Sigmoid colon (tissue), 7 donors: ENCODE results near the gene STK10. TPM values are rescaled to one million over a fixed set of nuclear protein-coding genes. Genes with fewer than 3 reads are reported as not detected.

Experiments
- DNase-seq: peaks from one replicate; pipeline ENCODE4 v3.0.0-alpha.2; 2019
- H3K27ac ChIP-seq, 4 donors: fragments of 200-600 bp; sonication (generic); one replicate each; pipeline ENCODE4 v1.5.1; 2016 to 2019; ENCODE audit warnings: mild to moderate bottlenecking in 1 of 4
- H3K27me3 ChIP-seq, 3 donors: fragments of 200-600 bp; sonication (generic); one replicate each; pipeline ENCODE4 v1.5.1; 2019; ENCODE audit warnings: mild to moderate bottlenecking in 1 of 3
- H3K36me3 ChIP-seq, 4 donors: fragments of 200-600 bp; sonication (generic); one replicate each; pipeline ENCODE4 v1.5.1; 2016 to 2019
- H3K4me1 ChIP-seq, 4 donors: fragments of 200-600 bp; sonication (generic); one replicate each; pipeline ENCODE4 v1.5.1; 2017 to 2019
- H3K4me3 ChIP-seq, 4 donors: fragments of 200-600 bp; sonication (generic); one replicate each; pipeline ENCODE4 v1.5.1; 2017 to 2019; ENCODE audit warnings: mild to moderate bottlenecking in 2 of 4, moderate library complexity in 1 of 4
- H3K9me3 ChIP-seq, 4 donors: fragments of 200-600 bp in 3 of 4; sonication (generic) in 3 of 4; one replicate each; pipeline versions ENCODE4 v1.5.1 to v1.6.1; 2013 to 2019
- EP300 ChIP-seq, 4 donors: sonication (generic); formaldehyde crosslinking; IDR thresholded peaks; one replicate each; pipeline ENCODE4 v1.6.1; 2017; ENCODE audit warnings: antibody characterized with exemption in 4 of 4
- POLR2A ChIP-seq, 2 donors: fragments of 450-650 bp; IDR thresholded peaks; one replicate each; pipeline ENCODE4 v1.6.1; 2016; ENCODE audit warnings: antibody characterized with exemption in 2 of 2, mild to moderate bottlenecking in 2 of 2, moderate library complexity in 2 of 2
- POLR2AphosphoS5 ChIP-seq, 4 donors: sonication (generic); formaldehyde crosslinking; IDR thresholded peaks; one replicate each; pipeline ENCODE4 v1.6.1; 2017; ENCODE audit warnings: antibody characterized with exemption in 4 of 4
- WGBS, 2 donors: extraction: QIAGEN DNeasy Blood & Tissue Kit; methylation state at CpG; one replicate each; pipeline ENCODE4 v1.1.7; 2013; 5-methylcytosine and 5-hydroxymethylcytosine counted together
- intact Hi-C: fragments of 100-400 bp; cut with DNase I; formaldehyde crosslinking; loops from one replicate; pipeline ENCODE4 v1.15.1; 2023
- polyA plus RNA-seq, 3 donors: library from polyadenylated mRNA; stranded (reverse); fragments of 200-250 nt; gene quantifications; one replicate each; pipeline ENCODE4 v1.2.3, GENCODE V29; 2013
- total RNA-seq, 4 donors: library from RNA; depleted of rRNA; stranded (reverse); fragments of >200 nt; gene quantifications; one replicate each; pipeline ENCODE4 v1.1.0, GENCODE V29; 2016
- TF ChIP-seq, protein P1 (sequence below), 4 experiments: fragments of 450-650 bp in 3 of 4; fragments of 200-600 bp in 1 of 4; IDR thresholded peaks; one replicate each; pipeline ENCODE4 v1.5.1; 2016 to 2019; ENCODE audit warnings: antibody characterized with exemption in 4 of 4, mild to moderate bottlenecking in 3 of 4, moderate library complexity in 2 of 4
- donor health status: healthy with polysubstance abuse.
- donor health status: Bipolar disorder and iron deficiency.
- donor health status: healthy.

Gene STK10
- total and polyA plus RNA-seq, 7 donors: 4.2 to 28.6 (median 12.5) TPM

DNA sequence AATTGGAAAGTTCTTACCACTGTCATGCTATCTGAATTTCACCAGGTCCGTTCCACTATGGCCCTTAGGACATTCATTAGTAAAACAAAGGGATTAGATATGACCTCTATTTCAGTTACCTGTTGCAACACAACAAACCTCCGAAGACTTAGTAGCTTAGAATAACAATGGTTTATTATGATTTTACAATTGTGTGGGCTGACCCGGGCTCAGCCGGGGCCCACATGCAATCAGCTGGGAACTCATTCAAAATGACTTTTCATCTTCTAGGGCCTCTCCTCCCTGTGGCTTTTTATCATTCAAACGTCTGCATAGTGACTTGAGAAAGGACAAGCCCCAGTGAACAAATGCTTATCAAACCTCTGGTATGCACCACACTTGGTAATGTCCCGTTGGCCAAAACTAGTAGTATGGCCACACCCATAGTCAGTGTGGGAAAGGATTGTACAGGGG is 179.3 kb downstream of the STK10 start:
- H3K27me3 ChIP-seq: no peaks in the 10 kb centered on the region
- 36 to 65% methylated on average over 6 of the region's 6 CpGs for WGBS, 2 donors
- peaks cover 0 to 27% (median 23%) of the 10 kb centered on the region in 4 donors for H3K4me1 ChIP-seq
- no peak for TF ChIP-seq EP300 (IDR thresholded peaks at IDR 0.05)
- TF ChIP-seq POLR2AphosphoS5 (IDR thresholded peaks at IDR 0.05): no peak
- no peak for TF ChIP-seq POLR2A (IDR thresholded peaks at IDR 0.05)
- TF ChIP-seq, protein P1, sequence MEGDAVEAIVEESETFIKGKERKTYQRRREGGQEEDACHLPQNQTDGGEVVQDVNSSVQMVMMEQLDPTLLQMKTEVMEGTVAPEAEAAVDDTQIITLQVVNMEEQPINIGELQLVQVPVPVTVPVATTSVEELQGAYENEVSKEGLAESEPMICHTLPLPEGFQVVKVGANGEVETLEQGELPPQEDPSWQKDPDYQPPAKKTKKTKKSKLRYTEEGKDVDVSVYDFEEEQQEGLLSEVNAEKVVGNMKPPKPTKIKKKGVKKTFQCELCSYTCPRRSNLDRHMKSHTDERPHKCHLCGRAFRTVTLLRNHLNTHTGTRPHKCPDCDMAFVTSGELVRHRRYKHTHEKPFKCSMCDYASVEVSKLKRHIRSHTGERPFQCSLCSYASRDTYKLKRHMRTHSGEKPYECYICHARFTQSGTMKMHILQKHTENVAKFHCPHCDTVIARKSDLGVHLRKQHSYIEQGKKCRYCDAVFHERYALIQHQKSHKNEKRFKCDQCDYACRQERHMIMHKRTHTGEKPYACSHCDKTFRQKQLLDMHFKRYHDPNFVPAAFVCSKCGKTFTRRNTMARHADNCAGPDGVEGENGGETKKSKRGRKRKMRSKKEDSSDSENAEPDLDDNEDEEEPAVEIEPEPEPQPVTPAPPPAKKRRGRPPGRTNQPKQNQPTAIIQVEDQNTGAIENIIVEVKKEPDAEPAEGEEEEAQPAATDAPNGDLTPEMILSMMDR (IDR thresholded peaks at IDR 0.05): no peak
- no peaks in the 10 kb centered on the region for H3K36me3 ChIP-seq
- no peaks in the 10 kb centered on the region for H3K9me3 ChIP-seq
- H3K4me3 ChIP-seq: no peak overlapping the region
- intact Hi-C loops: loop anchor here (5.0 to 10.0 kb wide), 2 partner anchors 274 to 594 kb away; partner anchors contain the start of genes FGF18 and UBTD2
- no peak for DNase-seq
- H3K27ac ChIP-seq: no peak overlapping the region

DNA sequence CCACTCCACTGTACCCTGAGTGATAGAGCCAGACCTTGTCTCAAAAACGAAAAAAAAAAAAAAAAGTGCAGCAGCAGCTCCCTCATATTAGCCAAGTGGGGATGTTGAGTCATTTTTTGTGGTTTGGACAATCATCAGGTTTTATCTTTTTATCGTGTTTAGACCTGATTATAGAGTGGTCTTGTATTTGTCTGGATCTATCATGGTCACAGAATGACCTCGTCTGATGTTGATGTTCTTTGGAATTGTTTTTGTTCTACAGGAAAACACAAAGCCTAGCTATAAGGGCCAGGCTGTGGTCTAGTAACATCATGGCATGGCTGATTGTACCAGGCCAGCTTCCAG is 179.9 kb downstream of the STK10 start:
- Histone ChIP-seq H3K27ac (no peak overlapping the region), H3K36me3 (no peaks in the 10 kb centered on the region), H3K27me3 (no peaks in the 10 kb centered on the region), H3K4me1 (peaks cover 0 to 33% (median 30%) of the 10 kb centered on the region in 4 donors), H3K9me3 (no peaks in the 10 kb centered on the region), H3K4me3 (no peak overlapping the region)
- DNase-seq: no peak
- TF ChIP-seq, protein P1 (IDR thresholded peaks at IDR 0.05): no peak
- TF ChIP-seq EP300 (IDR thresholded peaks at IDR 0.05) (no peak), POLR2A (IDR thresholded peaks at IDR 0.05) (no peak), POLR2AphosphoS5 (IDR thresholded peaks at IDR 0.05) (no peak)
- intact Hi-C loops: loop anchor here (5.0 to 10.0 kb wide), 2 partner anchors 274 to 593 kb away; partner anchors contain the start of genes FGF18 and UBTD2
- WGBS, 2 donors: 56 to 57% methylated on average over 3 of the region's 3 CpGs

DNA sequence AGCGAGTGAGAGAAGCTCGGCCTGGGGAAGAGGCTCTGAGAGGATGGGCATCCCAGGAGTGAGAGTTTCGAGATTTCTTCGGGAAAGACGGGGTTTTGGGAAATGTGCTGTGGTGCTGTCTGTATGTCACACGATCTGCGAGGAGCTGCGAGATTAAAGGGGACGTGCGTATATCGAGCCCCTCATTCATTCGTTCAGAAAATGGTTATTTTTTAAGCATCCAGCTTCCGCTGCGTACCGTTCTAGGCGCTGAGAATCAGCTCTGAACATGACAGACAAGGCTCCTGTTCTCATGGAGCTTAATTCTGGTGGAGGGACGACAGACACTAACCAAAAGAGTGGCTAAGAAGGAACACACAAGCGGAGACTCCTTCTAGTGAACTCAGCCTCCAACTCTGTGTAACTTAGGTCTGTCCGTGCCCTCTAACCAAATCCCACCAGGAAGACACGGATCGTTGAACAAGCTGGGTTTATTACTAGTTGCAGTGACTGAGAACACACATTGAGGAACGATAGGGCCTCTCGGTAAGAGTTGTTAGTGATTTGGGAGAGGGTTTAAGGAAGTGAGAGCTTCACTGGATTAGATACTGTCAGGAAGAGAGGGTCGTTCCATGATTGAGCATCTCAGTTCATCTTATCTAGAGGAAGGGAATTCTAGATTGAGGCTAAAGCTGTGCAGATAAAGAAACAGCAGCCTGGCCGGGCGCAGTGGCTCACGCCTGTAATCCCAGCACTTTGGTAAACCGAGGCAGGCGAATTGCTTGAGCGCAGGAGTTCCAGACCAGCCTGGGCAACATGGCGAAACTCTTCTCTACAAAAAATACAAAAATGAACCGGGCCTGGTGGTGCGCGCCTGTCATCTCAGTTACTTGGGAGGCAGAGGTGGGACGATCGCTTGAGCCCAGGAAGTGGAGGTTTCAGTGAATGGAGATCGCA is 180.6 kb downstream of the STK10 start:
- intact Hi-C loops: loop anchor here (2.0 to 10.0 kb wide), 3 partner anchors 181 to 593 kb away; partner anchors contain the start of genes FGF18, STK10 and UBTD2
- Histone ChIP-seq H3K9me3 (no peaks in the 10 kb centered on the region), H3K27ac (peak overlapping the region; percentile 92 to 99 (median 98)), H3K4me1 (peaks cover 0 to 39% (median 34%) of the 10 kb centered on the region in 4 donors), H3K4me3 (peak overlapping the region; percentile 79 to 99 (median 96)), H3K27me3 (no peaks in the 10 kb centered on the region), H3K36me3 (no peaks in the 10 kb centered on the region)
- WGBS, 2 donors: 28% methylated on average over 37 of the region's 37 CpGs
- TF ChIP-seq EP300 (IDR thresholded peaks at IDR 0.05) (no peak), POLR2A (IDR thresholded peaks at IDR 0.05) (no peak), POLR2AphosphoS5 (IDR thresholded peaks at IDR 0.05) (no peak)
- TF ChIP-seq, protein P1 (IDR thresholded peaks at IDR 0.05): no peak
- no peak for DNase-seq

DNA sequence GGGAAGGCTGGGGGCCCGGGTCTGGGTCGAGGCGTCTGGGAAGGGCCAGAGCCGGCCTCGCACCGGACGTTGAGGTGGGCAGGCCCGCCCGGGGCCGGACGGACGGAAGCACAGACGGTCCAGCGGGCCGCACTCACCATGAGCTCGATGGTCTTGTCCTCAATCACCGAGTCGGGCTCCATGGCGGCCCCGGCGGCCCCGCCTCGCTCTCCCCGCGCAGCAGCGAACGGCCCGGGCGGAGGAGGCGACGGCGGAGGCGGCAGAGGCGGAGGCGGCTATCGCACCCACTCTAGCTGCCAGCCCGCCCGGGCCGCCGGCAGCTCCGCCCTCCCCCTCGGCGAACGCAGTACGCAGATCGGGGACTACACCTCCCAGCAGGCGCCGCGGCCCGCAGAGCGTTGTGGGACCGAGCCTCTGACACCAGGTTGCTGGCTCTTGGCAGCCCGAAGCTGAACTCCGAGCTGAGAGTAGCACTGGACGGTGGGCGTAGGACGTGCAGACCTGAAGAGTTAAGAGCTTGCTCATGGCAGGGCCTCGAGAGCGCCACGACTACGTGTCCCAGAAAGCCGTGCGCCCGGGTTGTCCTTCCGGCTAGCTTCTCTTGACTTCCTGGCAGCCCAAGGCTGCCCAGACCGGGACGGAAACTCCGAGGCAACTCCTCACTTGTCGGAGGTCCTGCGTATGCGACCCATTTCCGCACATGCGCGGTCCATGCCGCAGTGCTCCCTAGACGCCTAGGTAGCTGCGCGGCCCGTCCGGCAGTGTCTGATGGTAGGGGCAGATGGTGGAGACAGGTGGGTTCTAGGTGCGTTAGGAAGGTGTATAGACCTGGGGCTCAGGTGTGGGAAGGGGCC is 181.5 kb downstream of the STK10 start, which contains the start of gene FBXW11:
TSS of gene FBXW11 (minus strand) at position 318 of the 854 bp plus-strand sequence. CDS start at position 182, 136 bp downstream.
- DNase-seq: peak; percentile 99
- Histone ChIP-seq H3K9me3 (no peaks in the 10 kb centered on the region), H3K36me3 (no peaks in the 10 kb centered on the region), H3K27ac (peak within 1 kb of the TSS; percentile 92 to 99 (median 98)), H3K4me3 (peak within 1 kb of the TSS; percentile 79 to 99 (median 96)), H3K27me3 (no peaks in the 10 kb centered on the region), H3K4me1 (peaks cover 0 to 46% (median 40%) of the 10 kb centered on the region in 4 donors)
- 0% methylated on average over 81 of the region's 81 CpGs for WGBS, 2 donors
- intact Hi-C loops: loop anchor here (2.0 to 10.0 kb wide), 3 partner anchors 182 to 592 kb away; partner anchors contain the start of genes FGF18, STK10 and UBTD2
- TF ChIP-seq EP300 (IDR thresholded peaks at IDR 0.05): no peak
- TF ChIP-seq POLR2A (IDR thresholded peaks at IDR 0.05): peak; percentile 77 to 79
- TF ChIP-seq, protein P1 (IDR thresholded peaks at IDR 0.05): no peak
- TF ChIP-seq POLR2AphosphoS5 (IDR thresholded peaks at IDR 0.05): peak; percentile 92 to 94 (median 92)
